Body of pancreas (tissue), 4 donors: ENCODE measurements around the gene ZFYVE16. TPM values are rescaled to one million over a fixed set of nuclear protein-coding genes. Genes with fewer than 3 reads are reported as not detected.
"Not testable (repeated sequence)": the region's sequence is repeated elsewhere in the genome, so short reads cannot be mapped to it uniquely, and the experiment has no call there.

ENCODE experiments used
- ATAC-seq: fragments of 150-250 bp; one replicate; pipeline ENCODE4 v1.9.1; 2016
- DNase-seq, 4 donors: peaks; one replicate each; pipeline ENCODE4 v3.0.0-alpha.2; 2019
- H3K27ac ChIP-seq, 4 donors: fragments of 200-600 bp; sonication (generic); 1 replicate in 3 of 4; 2 replicates in 1 of 4; pipeline versions ENCODE4 v1.5.1 to v1.6.1; 2016 to 2019; ENCODE audit warnings: mild to moderate bottlenecking in 1 of 4, mixed read lengths in 1 of 4, moderate library complexity in 1 of 4
- H3K27me3 ChIP-seq, 2 donors: fragments of 200-600 bp; sonication (generic); one replicate each; pipeline ENCODE4 v1.6.0; 2016; ENCODE audit warnings: mild to moderate bottlenecking in 1 of 2
- H3K36me3 ChIP-seq, 2 donors: fragments of 200-600 bp; sonication (generic); replicated peaks in 1 of 2; 2 replicates each; pipeline ENCODE4 v1.5.1; 2016; ENCODE audit warnings: low read depth in 2 of 2; ENCODE audit not compliant: insufficient read depth in 1 of 2
- H3K4me1 ChIP-seq: fragments of 200-600 bp; sonication (generic); one replicate; pipeline ENCODE4 v1.6.0; 2016
- H3K4me3 ChIP-seq, 2 donors: fragments of 200-600 bp; sonication (generic); 1 replicate in 1 of 2; 2 replicates in 1 of 2; pipeline ENCODE4 v1.5.1; 2016 to 2019
- H3K9me3 ChIP-seq, 3 donors: fragments of 200-600 bp; sonication (generic); 1 replicate in 2 of 3; 2 replicates in 1 of 3; pipeline ENCODE4 v1.5.1; 2016
- CTCF ChIP-seq, 7 experiments: fragments of 450-650 bp in 4 of 7; fragments of 200-600 bp in 3 of 7; sonication (generic) in 3 of 7; IDR thresholded peaks; one replicate each; pipeline ENCODE4 v1.5.1; 2016 to 2019; ENCODE audit warnings: antibody characterized with exemption in 7 of 7
- POLR2A ChIP-seq, 3 donors: fragments of 450-650 bp; IDR thresholded peaks; one replicate each; pipeline ENCODE4 v1.6.1; 2016; ENCODE audit warnings: antibody characterized with exemption in 3 of 3, mild to moderate bottlenecking in 2 of 3
- WGBS, 2 donors: methylation state at CpG; one replicate each; pipeline ENCODE4 v1.1.5; 2017; 5-methylcytosine and 5-hydroxymethylcytosine counted together
- intact Hi-C: fragments of 100-400 bp; cut with DNase I; formaldehyde crosslinking; loops from one replicate; pipeline ENCODE4 v1.15.1; 2023
- total RNA-seq, 2 donors: library from RNA; depleted of rRNA; stranded (reverse); fragments of >200 nt; gene quantifications; one replicate each; pipeline ENCODE4 v1.1.0, GENCODE V29; 2016

ZFYVE16 gene
- total RNA-seq, 2 donors from 2014 or later = 10.2 to 19.5 TPM

GRCh38 chr5:80409367-80409966 lies 1.6 kb downstream of the ZFYVE16 start:
- Histone ChIP-seq H3K4me1 (peaks cover 25% of the 10 kb centered on the region), H3K27me3 (no peaks in the 10 kb centered on the region), H3K36me3 (no peaks in the 10 kb centered on the region), H3K4me3 (no peak overlapping the region), H3K27ac (no peak overlapping the region), H3K9me3 (no peaks in the 10 kb centered on the region)
- DNase-seq = no peak
- ATAC-seq = no peak
- TF ChIP-seq POLR2A (IDR thresholded peaks at IDR 0.05) = no peak
- TF ChIP-seq CTCF (IDR thresholded peaks at IDR 0.05) = no peak
- WGBS, 2 donors = 52 to 70% methylated on average over 6 of the region's 6 CpGs
- intact Hi-C loops = no loop called here

GRCh38 chr5:80411589-80412219 lies 3.8 kb downstream of the ZFYVE16 start:
- intact Hi-C loops = no loop called here
- Histone ChIP-seq H3K4me3 (no peak overlapping the region), H3K4me1 (peaks cover 22% of the 10 kb centered on the region), H3K27me3 (no peaks in the 10 kb centered on the region), H3K9me3 (no peaks in the 10 kb centered on the region), H3K36me3 (no peaks in the 10 kb centered on the region), H3K27ac (no peak overlapping the region)
- ATAC-seq (no peak), DNase-seq (no peak)
- TF ChIP-seq POLR2A (IDR thresholded peaks at IDR 0.05) (no peak), CTCF (IDR thresholded peaks at IDR 0.05) (no peak)
- 81 to 85% methylated on average over 3 of the region's 3 CpGs for WGBS, 2 donors

- Histone ChIP-seq H3K36me3 (no peaks in the 10 kb centered on the region), H3K4me1 (peaks cover 13% of the 10 kb centered on the region), H3K9me3 (no peaks in the 10 kb centered on the region), H3K27ac (no peak overlapping the region), H3K4me3 (no peak overlapping the region), H3K27me3 (no peaks in the 10 kb centered on the region)
- ATAC-seq = no peak
- no peak for DNase-seq
- WGBS, 2 donors = 79 to 100% methylated on average over 1 of the region's 1 CpG
- intact Hi-C loops = no loop called here
- no peak for TF ChIP-seq POLR2A (IDR thresholded peaks at IDR 0.05)
Measured at GRCh38 chr5:80414113-80414512, 6.2 kb downstream of the ZFYVE16 start.

GRCh38 chr5:80417973-80418372 lies 10.1 kb downstream of the ZFYVE16 start:
- no peaks in the 10 kb centered on the region for H3K36me3 ChIP-seq
- ATAC-seq (no peak), DNase-seq (no peak)
- H3K27me3 ChIP-seq = no peaks in the 10 kb centered on the region
- H3K4me1 ChIP-seq = no peaks in the 10 kb centered on the region
- H3K27ac ChIP-seq = no peak overlapping the region
- TF ChIP-seq POLR2A (IDR thresholded peaks at IDR 0.05) (no peak), CTCF (IDR thresholded peaks at IDR 0.05) (no peak)
- H3K4me3 ChIP-seq = no peak overlapping the region
- intact Hi-C loops = no loop called here
- 86 to 100% methylated on average over 1 of the region's 1 CpG for WGBS, 2 donors
- peaks cover 0 to 5% (median 0%) of the 10 kb centered on the region in 3 donors for H3K9me3 ChIP-seq

- ATAC-seq, H3K4me1 ChIP-seq, DNase-seq, intact Hi-C loops, H3K27me3 ChIP-seq, H3K27ac ChIP-seq, H3K4me3 ChIP-seq, H3K9me3 ChIP-seq, H3K36me3 ChIP-seq: not testable (repeated sequence)
- WGBS, 2 donors = 97 to 100% methylated on average over 3 of the region's 3 CpGs
Measured at GRCh38 chr5:80424365-80424764, 16.5 kb downstream of the ZFYVE16 start.

GRCh38 chr5:80435476-80435875 lies 27.6 kb downstream of the ZFYVE16 start:
- Histone ChIP-seq H3K36me3 (no peaks in the 10 kb centered on the region), H3K4me1 (peaks cover 14% of the 10 kb centered on the region), H3K27me3 (no peaks in the 10 kb centered on the region), H3K4me3 (no peak overlapping the region), H3K27ac (no peak overlapping the region), H3K9me3 (no peaks in the 10 kb centered on the region)
- intact Hi-C loops = no loop called here
- TF ChIP-seq CTCF (IDR thresholded peaks at IDR 0.05) = no peak
- TF ChIP-seq POLR2A (IDR thresholded peaks at IDR 0.05) = no peak
- WGBS, 2 donors = 93 to 95% methylated on average over 8 of the region's 8 CpGs
- ATAC-seq (no peak), DNase-seq (no peak)
